Muscle of leg (tissue), 11 donors: ENCODE measurements around the gene FHL3. TPM values are rescaled to one million over a fixed set of nuclear protein-coding genes. Genes with fewer than 3 reads are reported as not detected.

Experiments used
- DNase-seq: peaks from one replicate; pipeline ENCODE4 v3.0.0; 2013
- H3K27ac ChIP-seq: one replicate; pipeline ENCODE4 v1.5.1; 2013; ENCODE audit warnings: mild to moderate bottlenecking, low read length, control low read depth
- H3K27me3 ChIP-seq: one replicate; pipeline ENCODE4 v1.6.1; 2013; ENCODE audit warnings: low read length; ENCODE audit not compliant: control insufficient read depth, insufficient read depth
- H3K36me3 ChIP-seq: one replicate; pipeline ENCODE4 v1.6.1; 2013; ENCODE audit warnings: low read length; ENCODE audit not compliant: control insufficient read depth, insufficient read depth
- H3K4me1 ChIP-seq: one replicate; pipeline ENCODE4 v1.6.1; 2013; ENCODE audit warnings: low read length; ENCODE audit not compliant: control insufficient read depth, insufficient read depth
- H3K4me3 ChIP-seq: one replicate; pipeline ENCODE4 v1.5.1; 2013; ENCODE audit warnings: low read length, control low read depth
- H3K9me3 ChIP-seq: replicated peaks from 2 replicates; pipeline ENCODE4 v1.6.1; 2013; ENCODE audit warnings: low read depth, low read length; ENCODE audit not compliant: control insufficient read depth
- WGBS: methylation state at CpG from one replicate; pipeline ENCODE4 v1.1.5; 2013; ENCODE audit warnings: missing lambda C conversion rate; ENCODE audit not compliant: insufficient coverage; 5-methylcytosine and 5-hydroxymethylcytosine counted together
- polyA plus RNA-seq, 8 donors: library from polyadenylated mRNA; unstranded; fragments of 120-200 nt; gene quantifications; one replicate each; pipeline versions ENCODE4 v1.2.1 to v1.2.3, GENCODE V29; 2013; ENCODE audit warnings: inconsistent platforms in 1 of 8, low replicate concordance in 1 of 8; ENCODE audit not compliant: insufficient read length in 8 of 8, insufficient read depth in 1 of 8
- total RNA-seq: library from RNA; stranded (reverse); fragments of 120-200 nt; gene quantifications from one replicate; pipeline ENCODE4 v1.2.4, GENCODE V29; 2013

Gene FHL3
- total and polyA plus RNA-seq, 9 donors: 81.6 to 193 (median 116) TPM

DNA sequence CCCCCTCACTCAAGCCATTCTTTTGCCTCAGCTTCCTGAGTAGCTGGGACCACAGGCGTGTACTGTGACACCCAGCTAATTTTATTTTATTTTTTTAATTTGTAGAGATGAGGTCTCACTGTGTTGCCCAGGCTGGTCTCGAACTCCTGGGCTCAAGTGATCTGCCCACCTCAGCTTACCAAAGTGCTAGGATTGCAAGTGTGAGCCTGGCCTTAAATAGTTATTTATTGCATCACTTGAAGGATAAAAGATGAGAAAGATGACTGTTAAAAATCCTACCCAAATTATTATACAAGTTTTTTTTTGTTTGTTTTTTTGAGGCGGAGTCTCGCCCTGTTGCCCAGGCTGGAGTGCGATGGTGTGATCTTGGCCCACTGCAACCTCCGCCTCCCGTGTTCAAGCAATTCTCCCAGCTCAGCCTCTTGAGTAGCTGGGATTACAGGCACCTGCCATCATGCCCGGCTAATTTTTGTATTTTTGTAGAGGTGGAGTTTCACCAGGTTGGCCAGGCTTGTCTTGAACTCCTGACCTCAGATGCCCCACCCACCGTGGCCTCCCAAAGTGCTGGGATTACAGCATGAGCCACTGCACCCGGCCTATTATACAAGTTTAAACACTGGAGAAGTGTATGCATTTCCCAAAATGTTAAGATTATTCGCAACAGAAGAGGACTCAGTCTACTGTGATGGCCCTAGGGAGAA, 9.6 kb upstream of the FHL3 start:
- H3K4me1 ChIP-seq: peaks cover 50% of the 10 kb centered on the region
- 83% methylated on average over 4 of the region's 11 CpGs for WGBS
- H3K27me3 ChIP-seq: no peaks in the 10 kb centered on the region
- no peaks in the 10 kb centered on the region for H3K9me3 ChIP-seq
- DNase-seq: no peak
- H3K36me3 ChIP-seq: peaks cover 43% of the 10 kb centered on the region
- H3K27ac ChIP-seq: peak overlapping the region; percentile 95
- no peak overlapping the region for H3K4me3 ChIP-seq

DNA sequence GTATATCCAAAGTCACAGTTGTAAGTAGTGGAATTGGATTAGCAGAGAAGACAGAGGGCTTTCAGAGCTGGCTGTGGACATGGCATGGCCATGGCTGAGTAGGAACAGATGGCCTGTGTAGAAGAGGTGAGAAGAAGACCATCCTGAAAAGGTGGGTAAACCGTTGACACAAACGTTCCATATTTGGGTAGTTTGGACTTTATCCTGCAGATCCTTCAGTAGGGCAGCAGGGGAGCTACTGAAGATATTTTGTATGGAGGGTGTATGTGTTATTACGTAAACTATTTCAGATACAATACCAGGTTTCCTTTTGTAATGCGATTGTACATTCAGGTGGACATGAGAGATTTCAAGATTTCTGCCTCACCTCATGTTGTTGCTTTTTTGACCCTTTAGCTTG, 8.9 kb upstream of the FHL3 start:
- Histone ChIP-seq H3K9me3 (no peaks in the 10 kb centered on the region), H3K4me3 (peak overlapping the region; percentile 1), H3K36me3 (peaks cover 37% of the 10 kb centered on the region), H3K4me1 (peaks cover 57% of the 10 kb centered on the region), H3K27ac (peak overlapping the region; percentile 67), H3K27me3 (no peaks in the 10 kb centered on the region)
- no CpG with 5 or more reads among the region's 4 CpGs for WGBS
- no peak for DNase-seq

DNA sequence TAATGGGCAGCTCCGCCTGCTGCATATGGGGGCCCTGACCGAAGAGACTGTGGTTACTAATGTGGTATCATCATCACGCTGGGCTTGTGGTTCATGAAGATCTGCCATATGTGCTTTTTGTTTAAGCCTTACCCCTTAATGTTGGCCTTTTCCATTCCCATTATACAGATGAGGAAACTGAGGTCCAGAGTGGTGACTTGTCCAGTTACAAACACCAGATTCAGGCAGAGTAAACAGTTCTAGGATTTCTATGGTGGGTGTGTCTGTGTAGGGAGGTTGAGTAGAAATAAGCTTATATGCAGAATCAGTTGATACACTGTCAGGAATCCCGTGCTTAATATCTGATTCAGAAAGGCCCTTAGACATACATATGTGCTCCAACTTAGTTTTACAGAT, 7.9 kb upstream of the FHL3 start:
- Histone ChIP-seq H3K4me1 (peaks cover 64% of the 10 kb centered on the region), H3K4me3 (peak overlapping the region; percentile 78), H3K36me3 (peaks cover 34% of the 10 kb centered on the region), H3K27ac (peak overlapping the region; percentile 99), H3K27me3 (no peaks in the 10 kb centered on the region), H3K9me3 (no peaks in the 10 kb centered on the region)
- DNase-seq: no peak
- WGBS: 17% methylated on average over 1 of the region's 4 CpGs

DNA sequence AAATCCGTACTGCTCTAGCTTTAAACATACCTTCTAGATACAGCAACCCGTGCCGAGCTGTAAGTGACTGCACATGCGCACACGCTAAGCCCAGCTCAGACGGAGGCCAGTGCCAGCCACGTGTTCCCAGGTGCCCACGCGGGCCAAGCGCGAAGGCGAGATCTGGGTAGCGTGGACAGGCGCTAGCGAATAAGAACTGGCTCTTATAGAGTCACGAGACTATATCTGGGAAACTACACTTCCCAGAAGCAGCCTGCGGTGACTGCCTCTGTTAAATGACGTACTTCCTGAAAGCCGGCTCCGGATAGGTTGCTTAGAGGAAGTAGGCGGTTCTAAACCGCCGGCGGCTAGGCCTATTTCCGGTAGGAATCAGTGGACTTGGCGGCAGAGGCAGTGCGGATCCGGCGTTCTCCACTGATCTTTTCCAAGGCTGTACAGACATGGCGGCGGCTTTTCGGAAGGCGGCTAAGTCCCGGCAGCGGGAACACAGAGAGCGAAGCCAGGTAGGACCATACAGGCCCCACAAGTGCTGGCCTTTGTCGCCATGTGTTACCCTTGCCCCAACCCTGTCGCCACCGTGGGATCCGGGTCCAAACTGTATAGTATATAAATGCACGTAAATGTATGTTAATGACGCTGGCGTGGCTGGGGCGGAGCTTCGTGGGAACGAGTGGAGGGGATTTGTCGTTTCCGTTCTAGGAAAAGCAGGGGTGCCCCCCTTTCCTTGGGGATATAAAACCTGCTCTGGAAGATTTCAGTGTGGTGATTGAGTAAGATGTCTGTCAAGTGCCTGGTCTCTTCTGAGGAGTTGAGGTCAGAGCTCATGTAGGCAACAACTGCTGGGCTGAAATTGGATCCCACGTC, 7.3 kb upstream of the FHL3 start, which contains the start of gene UTP11:
Gene UTP11, plus strand, starts transcription at position 372 of the 864 bp plus-strand sequence. Its CDS starts 69 bp downstream, at position 441.
- H3K36me3 ChIP-seq: peaks cover 31% of the 10 kb centered on the region
- no peaks in the 10 kb centered on the region for H3K27me3 ChIP-seq
- peak within 1 kb of the TSS; percentile 99 for H3K27ac ChIP-seq
- H3K4me1 ChIP-seq: peaks cover 66% of the 10 kb centered on the region
- WGBS: 0% methylated on average over 49 of the region's 49 CpGs
- H3K9me3 ChIP-seq: no peaks in the 10 kb centered on the region
- peak within 1 kb of the TSS; percentile 78 for H3K4me3 ChIP-seq
- peak; percentile 99 for DNase-seq

DNA sequence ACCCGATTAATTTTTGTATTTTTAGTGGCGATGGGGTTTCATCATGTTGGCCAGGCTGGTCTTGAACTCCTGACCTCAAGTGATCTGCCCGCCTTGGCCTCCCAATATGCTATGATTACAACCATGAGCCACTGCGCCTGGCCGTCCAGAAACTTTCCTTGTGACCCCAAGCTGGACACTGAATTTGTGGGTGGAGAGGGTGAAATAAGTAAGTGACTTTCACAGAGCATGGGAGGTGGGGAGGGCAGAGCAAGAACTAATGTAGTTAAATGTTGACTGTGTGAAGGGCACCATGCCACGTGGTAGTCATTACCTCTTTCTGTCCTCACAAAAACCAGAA, 4.5 kb upstream of the FHL3 start:
- 88% methylated on average over 2 of the region's 6 CpGs for WGBS
- peaks cover 56% of the 10 kb centered on the region for H3K4me1 ChIP-seq
- no peak overlapping the region for H3K4me3 ChIP-seq

DNA sequence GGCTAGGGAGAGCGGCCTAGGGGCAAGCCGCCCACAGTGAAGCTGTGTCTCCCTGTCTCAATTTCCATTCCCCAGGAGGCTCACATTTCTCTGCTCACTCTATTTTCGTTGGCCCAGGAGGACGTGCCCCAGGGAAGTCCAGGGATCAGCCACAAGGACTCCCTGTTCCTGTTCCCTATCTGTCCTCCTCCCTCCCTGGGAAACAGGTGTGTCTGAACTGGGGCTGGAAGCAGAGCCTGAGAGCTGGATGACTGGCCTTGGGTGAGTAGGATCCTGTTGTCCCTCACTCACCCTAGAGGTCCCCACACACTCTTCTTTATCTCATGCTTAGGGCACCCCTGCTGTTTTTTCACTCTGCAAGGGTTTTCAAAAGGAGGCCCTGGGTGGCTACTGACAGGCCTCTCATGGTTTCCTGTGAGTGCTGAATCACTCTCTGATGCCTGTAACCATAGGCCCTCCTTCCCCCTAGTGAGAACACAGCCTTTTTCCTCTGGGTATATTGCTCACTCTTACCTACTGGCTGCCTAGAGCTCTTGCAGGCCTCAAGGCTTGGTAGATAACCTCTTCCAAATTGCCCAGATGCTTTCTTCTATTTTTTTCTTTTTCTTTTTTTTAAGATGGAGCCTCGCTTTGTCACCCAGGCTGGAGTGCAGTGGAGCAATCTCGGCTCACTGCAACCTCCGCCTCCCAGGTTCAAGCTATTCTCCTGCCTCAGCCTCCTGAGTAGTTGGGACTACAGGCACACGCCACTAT, 4.0 kb upstream of the FHL3 start:
- peaks cover 54% of the 10 kb centered on the region for H3K4me1 ChIP-seq
- H3K4me3 ChIP-seq: no peak overlapping the region
- peak overlapping the region; percentile 79 for H3K27ac ChIP-seq
- peak; percentile 74 for DNase-seq
- peaks cover 4% of the 10 kb centered on the region for H3K36me3 ChIP-seq
- no peaks in the 10 kb centered on the region for H3K27me3 ChIP-seq
- H3K9me3 ChIP-seq: no peaks in the 10 kb centered on the region
- 82% methylated on average over 3 of the region's 8 CpGs for WGBS

More for the DNA sequence above, 4.5 kb upstream of the FHL3 start:
- no peak for DNase-seq
- Histone ChIP-seq H3K9me3 (no peaks in the 10 kb centered on the region), H3K36me3 (peaks cover 9% of the 10 kb centered on the region), H3K27ac (peak overlapping the region; percentile 79), H3K27me3 (no peaks in the 10 kb centered on the region)

DNA sequence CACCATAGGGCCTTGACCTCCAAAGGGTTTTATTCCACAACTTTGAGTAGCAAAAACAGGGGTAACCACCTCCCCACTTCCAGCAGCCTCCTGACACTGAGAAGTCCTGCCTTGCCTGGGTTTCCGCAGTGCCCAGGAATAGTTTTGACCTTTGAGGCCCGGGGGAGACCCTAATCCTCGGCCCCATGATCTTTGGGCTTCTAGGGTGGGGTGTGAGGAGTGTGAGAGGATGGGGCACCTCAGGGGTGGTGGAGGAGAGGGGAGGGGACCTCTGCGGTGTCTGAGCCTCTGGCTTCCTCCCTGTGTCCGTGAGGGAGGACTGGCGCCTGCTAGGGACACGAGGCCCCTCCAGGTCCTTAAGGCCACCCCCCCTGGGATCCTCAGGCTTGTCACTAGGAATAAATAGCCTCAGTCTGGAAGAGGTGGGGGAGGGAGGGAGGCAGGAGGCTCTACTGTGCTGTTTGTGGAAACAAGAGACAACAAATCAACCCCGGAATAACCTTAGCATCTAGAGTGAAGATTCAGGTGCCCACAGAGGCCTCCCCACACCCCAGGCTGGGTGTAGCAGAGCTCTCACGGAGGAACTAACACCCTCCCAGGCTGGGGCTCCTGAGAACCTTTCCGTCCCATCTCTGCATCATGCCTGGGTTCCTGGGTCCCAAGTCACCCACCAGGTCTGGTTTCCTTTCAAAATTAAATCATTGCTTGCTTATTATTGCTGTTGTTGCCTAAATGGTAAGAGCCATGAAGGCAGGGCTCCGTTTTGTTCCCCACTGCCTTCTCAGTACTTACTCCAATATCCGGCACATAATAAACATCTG, 904 bp upstream of the FHL3 start:
- peak; percentile 87 for DNase-seq
- WGBS: 48% methylated on average over 4 of the region's 12 CpGs
- Histone ChIP-seq H3K4me1 (peaks cover 66% of the 10 kb centered on the region), H3K36me3 (peaks cover 3% of the 10 kb centered on the region), H3K27ac (peak overlapping the region; percentile 89), H3K9me3 (no peaks in the 10 kb centered on the region), H3K4me3 (peak overlapping the region; percentile 24), H3K27me3 (no peaks in the 10 kb centered on the region)

DNA sequence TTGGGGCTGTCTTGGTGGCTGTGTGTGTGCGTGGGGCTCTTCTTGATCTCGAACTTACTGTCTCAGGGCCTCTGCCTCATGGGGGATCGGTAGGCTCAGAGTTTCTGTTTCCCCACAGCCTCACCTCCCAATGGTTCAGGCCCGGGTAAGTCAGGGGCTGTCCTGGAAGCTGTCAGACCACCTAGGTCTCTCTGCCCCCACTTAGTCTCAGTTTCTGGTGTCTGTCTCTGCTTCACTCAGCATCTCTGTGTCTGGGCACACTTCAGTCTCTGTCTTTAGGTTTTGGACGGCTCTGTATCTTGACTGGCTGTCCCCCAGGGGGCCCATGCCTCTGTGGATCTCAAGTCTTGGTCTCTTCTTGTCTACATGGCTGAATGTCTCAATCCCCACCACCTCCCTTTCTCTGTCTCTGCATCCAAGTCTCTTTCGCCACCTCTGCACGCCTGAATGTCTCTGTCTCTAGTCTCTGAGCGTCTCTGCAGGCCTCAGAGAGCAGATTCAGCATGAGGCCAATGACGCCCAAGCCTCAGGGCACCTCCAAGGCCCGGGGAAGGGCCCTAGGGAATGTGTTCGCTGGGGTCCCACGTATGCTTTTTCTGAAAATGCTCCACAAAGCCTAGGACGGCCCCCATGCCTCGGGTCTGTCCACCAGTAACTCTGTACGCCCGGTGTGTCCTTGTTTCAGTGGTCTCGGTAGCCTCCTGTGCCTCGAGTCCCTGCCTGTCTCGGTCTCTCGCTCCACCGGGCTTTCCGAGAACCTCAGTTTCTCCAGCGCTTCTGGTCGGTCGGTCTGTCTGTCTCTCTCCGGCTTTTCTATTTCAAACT, 818 bp downstream of the FHL3 start:
- peak; percentile 35 for DNase-seq
- Histone ChIP-seq H3K4me3 (peak overlapping the region; percentile 91), H3K27me3 (no peaks in the 10 kb centered on the region), H3K9me3 (no peaks in the 10 kb centered on the region), H3K27ac (peak overlapping the region; percentile 94), H3K36me3 (peaks cover 3% of the 10 kb centered on the region), H3K4me1 (peaks cover 73% of the 10 kb centered on the region)
- WGBS: 2% methylated on average over 21 of the region's 26 CpGs
